GM12878 (cell line): Measurements from ENCODE around the gene LRP5. TPM values are rescaled to one million over a fixed set of nuclear protein-coding genes. Genes with fewer than 3 reads are reported as not detected.

ENCODE experiments used
- CEBPZ ChIP-seq: fragments of 150-350 bp; IDR thresholded peaks from 2 replicates; pipeline ENCODE4 v1.6.1; 2016; ENCODE audit warnings: low read depth, low read length
- CREM ChIP-seq: IDR thresholded peaks from 2 replicates; pipeline ENCODE4 v1.6.1; 2014; ENCODE audit warnings: antibody characterized with exemption, low read depth
- EED ChIP-seq: sonication (generic); IDR thresholded peaks from 2 replicates; pipeline ENCODE4 v1.6.1; 2016; ENCODE audit warnings: antibody characterized with exemption, low read depth
- EP300 ChIP-seq, 2 experiments: fragments of 150-350 bp in 1 of 2; IDR thresholded peaks; 2 replicates each; pipeline ENCODE4 v1.6.1; 2011 to 2012; ENCODE audit warnings: low read depth in 2 of 2, low read length in 2 of 2, borderline replicate concordance in 1 of 2, improper control_type of control experiment in 1 of 2, inconsistent platforms in 1 of 2; ENCODE audit not compliant: control insufficient read depth in 1 of 2
- EZH2 ChIP-seq: IDR thresholded peaks from 2 replicates; pipeline ENCODE4 v1.6.1; 2012; ENCODE audit warnings: low read depth, mild to moderate bottlenecking, control low read depth, inconsistent platforms, low read length, borderline replicate concordance; ENCODE audit not compliant: control insufficient read depth
- FOXK2 ChIP-seq: fragments of 450-650 bp; IDR thresholded peaks from 2 replicates; pipeline ENCODE4 v1.6.1; 2017; ENCODE audit warnings: mild to moderate bottlenecking, moderate library complexity
- HDAC6 ChIP-seq: fragments of 200-600 bp; sonication (generic); IDR thresholded peaks from one replicate; pipeline ENCODE4 v1.8.0; 2017; ENCODE audit warnings: antibody characterized with exemption; ENCODE audit not compliant: unreplicated experiment
- IRF5 ChIP-seq: fragments of 450-650 bp; IDR thresholded peaks from 2 replicates; pipeline ENCODE4 v1.6.1; 2017; ENCODE audit warnings: borderline replicate concordance
- PAX8 ChIP-seq: fragments of 450-650 bp; IDR thresholded peaks from 2 replicates; pipeline ENCODE4 v1.6.1; 2017; ENCODE audit warnings: mild to moderate bottlenecking, moderate library complexity
- POLR2A ChIP-seq: IDR thresholded peaks from 2 replicates; pipeline ENCODE4 v1.6.1; 2011; ENCODE audit warnings: low read depth, mild to moderate bottlenecking, low read length
- POU2F2 ChIP-seq: IDR thresholded peaks from 3 replicates; pipeline ENCODE4 v1.6.1; 2011; ENCODE audit warnings: low read depth, mild to moderate bottlenecking, low read length, borderline replicate concordance
- RAD51 ChIP-seq: fragments of 450-650 bp; IDR thresholded peaks from 2 replicates; pipeline ENCODE4 v1.6.1; 2016; ENCODE audit warnings: moderate library complexity, mild to moderate bottlenecking, inconsistent platforms
- RCOR1 ChIP-seq: conservative IDR thresholded peaks from 2 replicates; pipeline ENCODE4 v1.6.1; 2012; ENCODE audit warnings: low read depth, low read length, improper control_type of control experiment
- SIX5 ChIP-seq: IDR thresholded peaks from 2 replicates; pipeline ENCODE4 v1.6.1; 2011; ENCODE audit warnings: mild to moderate bottlenecking, low read depth, low read length, moderate library complexity; ENCODE audit not compliant: severe bottlenecking
- SMAD1 ChIP-seq: fragments of 450-650 bp; IDR thresholded peaks from 2 replicates; pipeline ENCODE4 v1.6.1; 2018; ENCODE audit warnings: mild to moderate bottlenecking, low read depth; ENCODE audit not compliant: partially characterized antibody
- SMC3 ChIP-seq: IDR thresholded peaks from 2 replicates; pipeline ENCODE4 v1.6.1; 2011; ENCODE audit warnings: low read length, improper control_type of control experiment, borderline replicate concordance
- SPI1 ChIP-seq: IDR thresholded peaks from 2 replicates; pipeline ENCODE4 v1.6.1; 2011; ENCODE audit warnings: low read depth, mild to moderate bottlenecking, low read length, moderate library complexity, borderline replicate concordance; ENCODE audit not compliant: insufficient read depth
- YY1 ChIP-seq: IDR thresholded peaks from 2 replicates; pipeline ENCODE4 v1.6.1; 2011; ENCODE audit warnings: low read depth, mild to moderate bottlenecking, low read length
- ZBTB4 ChIP-seq: fragments of 450-650 bp; formaldehyde crosslinking; IDR thresholded peaks from 2 replicates; pipeline ENCODE4 v1.4.0; 2022; ENCODE audit warnings: mild to moderate bottlenecking, moderate library complexity
- polyA plus RNA-seq, 11 experiments: library from polyadenylated mRNA; depleted of rRNA in 4 of 11; unstranded in 6 of 11; stranded (reverse) in 5 of 11; fragments of >200 nt; fragmentation: Nextera tagmentation in 4 of 11; fragmentation: Illumina TruSeq in 1 of 11; extraction: Ambion mirVana in 4 of 11; extraction: Trizol in 1 of 11; gene quantifications; 1 replicate in 1 of 11; 2 replicates in 10 of 11; pipeline versions ENCODE4 v1.2.1 to v1.2.3, GENCODE V29; 2011 to 2016; ENCODE audit warnings: inconsistent platforms in 2 of 11, missing spikeins in 2 of 11, low read depth in 1 of 11
- total RNA-seq, 4 experiments: library from RNA; depleted of rRNA in 3 of 4; stranded (reverse); fragments of >200 nt in 3 of 4; fragmentation: Illumina TruSeq in 1 of 4; extraction: Trizol in 1 of 4; gene quantifications; 2 replicates each; pipeline versions ENCODE4 v1.2.1 to v1.2.3, GENCODE V29; 2013 to 2021
- TF ChIP-seq, protein P1 (sequence below): IDR thresholded peaks from 2 replicates; pipeline ENCODE4 v1.6.1; 2012; ENCODE audit warnings: low read length, inconsistent platforms

Gene LRP5
- total and polyA plus RNA-seq, 10 of the 15 experiments (the other 5 are each of a cell fraction or from before 2014, with no cell fraction given), result 0.37 to 34.0 (median 6.6) TPM

- TF ChIP-seq SPI1 (no peak), CEBPZ (no peak), RCOR1 (no peak), HDAC6 (no peak), EZH2 (no peak), ZBTB4 (CRISPR knock-in tag) (no peak), POU2F2 (peak; percentile 51; the same call in 2 of the 3 replicates), EP300 (IDR thresholded peaks at IDR 0.05; ENCODE audit: borderline replicate concordance in 1 of 2, control insufficient read depth in 1 of 2, low read depth in 2 of 2, low read length in 2 of 2) (peak; percentile 57 to 60; a peak in 2 of 4 replicates), CREM (peak; percentile 66; the same call in 1 of the 2 replicates), YY1 (no peak), RAD51 (peak; percentile 56; the same call in 1 of the 2 replicates), IRF5 (no peak), POLR2A (no peak), SMAD1 (no peak), SIX5 (no peak), PAX8 (no peak), EED (peak; percentile 64; the same call in 1 of the 2 replicates), FOXK2 (no peak), SMC3 (no peak)
- TF ChIP-seq, protein P1, sequence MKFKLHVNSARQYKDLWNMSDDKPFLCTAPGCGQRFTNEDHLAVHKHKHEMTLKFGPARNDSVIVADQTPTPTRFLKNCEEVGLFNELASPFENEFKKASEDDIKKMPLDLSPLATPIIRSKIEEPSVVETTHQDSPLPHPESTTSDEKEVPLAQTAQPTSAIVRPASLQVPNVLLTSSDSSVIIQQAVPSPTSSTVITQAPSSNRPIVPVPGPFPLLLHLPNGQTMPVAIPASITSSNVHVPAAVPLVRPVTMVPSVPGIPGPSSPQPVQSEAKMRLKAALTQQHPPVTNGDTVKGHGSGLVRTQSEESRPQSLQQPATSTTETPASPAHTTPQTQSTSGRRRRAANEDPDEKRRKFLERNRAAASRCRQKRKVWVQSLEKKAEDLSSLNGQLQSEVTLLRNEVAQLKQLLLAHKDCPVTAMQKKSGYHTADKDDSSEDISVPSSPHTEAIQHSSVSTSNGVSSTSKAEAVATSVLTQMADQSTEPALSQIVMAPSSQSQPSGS, result peak; percentile 74
Observed at GRCh38 chr11:68282141-68282860, 30.1 kb upstream of the LRP5 start (continued).
